PFSK-1 (cell line): ENCODE measurements around the gene TNS4.

ENCODE experiments used
- FOXP2 ChIP-seq: optimal IDR thresholded peaks from 2 replicates; pipeline ENCODE3; 2011; ENCODE audit warnings: borderline replicate concordance, control low read depth, inconsistent platforms; ENCODE audit not compliant: insufficient read depth; ENCODE audit errors: extremely low read length, extremely low read depth
- POLR2AphosphoS5 ChIP-seq: IDR thresholded peaks from 2 replicates; pipeline ENCODE4 v1.6.1; 2012; ENCODE audit warnings: low read depth, mild to moderate bottlenecking, control low read depth, low read length, moderate library complexity
- SIN3A ChIP-seq: IDR thresholded peaks from 2 replicates; pipeline ENCODE4 v1.6.1; 2012; ENCODE audit warnings: mild to moderate bottlenecking, low read length, moderate library complexity, borderline replicate concordance; ENCODE audit not compliant: insufficient read depth
- TAF1 ChIP-seq: IDR thresholded peaks from 2 replicates; pipeline ENCODE4 v1.6.1; 2012; ENCODE audit warnings: low read length, control low read depth, borderline replicate concordance; ENCODE audit not compliant: insufficient read depth
- TF ChIP-seq, protein P1 (sequence below), 2 experiments: IDR thresholded peaks; 2 replicates each; pipeline versions ENCODE4 v1.6.1 to v1.8.0; 2011 to 2012; ENCODE audit warnings: low read depth in 2 of 2, low read length in 2 of 2, control low read depth in 1 of 2, inconsistent platforms in 1 of 2, mild to moderate bottlenecking in 1 of 2, moderate library complexity in 1 of 2; ENCODE audit not compliant: insufficient read depth in 1 of 2

TNS4 gene

GRCh38 chr17:40479754-40480480 lies 21.5 kb downstream of the TNS4 start:
- TF ChIP-seq, protein P1, sequence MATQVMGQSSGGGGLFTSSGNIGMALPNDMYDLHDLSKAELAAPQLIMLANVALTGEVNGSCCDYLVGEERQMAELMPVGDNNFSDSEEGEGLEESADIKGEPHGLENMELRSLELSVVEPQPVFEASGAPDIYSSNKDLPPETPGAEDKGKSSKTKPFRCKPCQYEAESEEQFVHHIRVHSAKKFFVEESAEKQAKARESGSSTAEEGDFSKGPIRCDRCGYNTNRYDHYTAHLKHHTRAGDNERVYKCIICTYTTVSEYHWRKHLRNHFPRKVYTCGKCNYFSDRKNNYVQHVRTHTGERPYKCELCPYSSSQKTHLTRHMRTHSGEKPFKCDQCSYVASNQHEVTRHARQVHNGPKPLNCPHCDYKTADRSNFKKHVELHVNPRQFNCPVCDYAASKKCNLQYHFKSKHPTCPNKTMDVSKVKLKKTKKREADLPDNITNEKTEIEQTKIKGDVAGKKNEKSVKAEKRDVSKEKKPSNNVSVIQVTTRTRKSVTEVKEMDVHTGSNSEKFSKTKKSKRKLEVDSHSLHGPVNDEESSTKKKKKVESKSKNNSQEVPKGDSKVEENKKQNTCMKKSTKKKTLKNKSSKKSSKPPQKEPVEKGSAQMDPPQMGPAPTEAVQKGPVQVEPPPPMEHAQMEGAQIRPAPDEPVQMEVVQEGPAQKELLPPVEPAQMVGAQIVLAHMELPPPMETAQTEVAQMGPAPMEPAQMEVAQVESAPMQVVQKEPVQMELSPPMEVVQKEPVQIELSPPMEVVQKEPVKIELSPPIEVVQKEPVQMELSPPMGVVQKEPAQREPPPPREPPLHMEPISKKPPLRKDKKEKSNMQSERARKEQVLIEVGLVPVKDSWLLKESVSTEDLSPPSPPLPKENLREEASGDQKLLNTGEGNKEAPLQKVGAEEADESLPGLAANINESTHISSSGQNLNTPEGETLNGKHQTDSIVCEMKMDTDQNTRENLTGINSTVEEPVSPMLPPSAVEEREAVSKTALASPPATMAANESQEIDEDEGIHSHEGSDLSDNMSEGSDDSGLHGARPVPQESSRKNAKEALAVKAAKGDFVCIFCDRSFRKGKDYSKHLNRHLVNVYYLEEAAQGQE (IDR thresholded peaks at IDR 0.05; ENCODE audit: insufficient read depth in 1 of 2, low read depth in 2 of 2, low read length in 2 of 2) = no peak
- TF ChIP-seq FOXP2 (no peak), SIN3A (no peak), POLR2AphosphoS5 (no peak), TAF1 (no peak)

DNA sequence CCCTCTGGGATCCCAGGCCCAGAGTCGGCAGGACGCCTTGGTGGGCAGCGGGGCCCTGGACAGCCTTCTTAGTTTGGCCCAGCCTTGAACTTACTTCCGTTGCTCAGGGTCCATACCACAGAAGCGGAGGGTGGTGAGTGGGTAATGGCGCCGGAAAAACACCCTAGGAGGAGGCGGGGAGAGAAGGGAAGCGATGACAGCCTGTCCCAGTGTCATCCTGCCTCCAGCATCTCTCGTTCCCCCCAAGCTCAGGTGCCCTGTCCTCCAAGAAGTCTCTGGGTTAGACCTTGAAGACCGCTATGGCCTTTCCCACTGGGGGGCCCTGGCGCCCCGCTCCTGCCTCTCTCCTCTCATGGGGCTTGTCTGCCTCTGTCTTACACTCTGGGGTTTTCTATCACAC lies 22.9 kb downstream of the TNS4 start:
- no peak for TF ChIP-seq TAF1
- no peak for TF ChIP-seq FOXP2
- no peak for TF ChIP-seq SIN3A
- TF ChIP-seq POLR2AphosphoS5 = no peak
- TF ChIP-seq, protein P1 (IDR thresholded peaks at IDR 0.05; ENCODE audit: insufficient read depth in 1 of 2, low read depth in 2 of 2, low read length in 2 of 2) = no peak

DNA sequence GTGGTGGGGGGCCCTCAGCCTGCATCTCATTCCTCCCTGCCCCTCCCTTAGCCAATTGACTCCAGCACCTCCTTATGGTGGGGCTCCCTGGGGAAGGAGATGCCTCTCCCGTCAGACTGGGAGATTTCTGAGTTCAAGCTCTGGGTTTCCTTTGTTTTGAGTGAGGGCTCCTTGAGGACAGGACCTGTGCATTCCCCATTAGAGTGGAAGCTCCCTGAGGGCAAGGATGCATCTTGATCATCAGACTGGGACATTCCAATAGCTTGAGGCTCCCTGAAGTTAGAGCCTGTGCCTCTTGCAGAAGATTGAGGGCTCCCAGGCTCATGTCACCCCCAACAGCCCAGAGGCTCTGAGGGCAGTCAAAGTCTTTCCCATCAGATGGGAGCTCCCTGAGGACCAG lies 23.6 kb downstream of the TNS4 start:
- TF ChIP-seq POLR2AphosphoS5 (no peak), SIN3A (no peak), FOXP2 (no peak), TAF1 (no peak)
- TF ChIP-seq, protein P1 (IDR thresholded peaks at IDR 0.05; ENCODE audit: insufficient read depth in 1 of 2, low read depth in 2 of 2, low read length in 2 of 2) = no peak

- TF ChIP-seq POLR2AphosphoS5 = no peak
- no peak for TF ChIP-seq SIN3A
- no peak for TF ChIP-seq FOXP2
- TF ChIP-seq, protein P1 (IDR thresholded peaks at IDR 0.05; ENCODE audit: insufficient read depth in 1 of 2, low read depth in 2 of 2, low read length in 2 of 2) = no peak
- no peak for TF ChIP-seq TAF1
Observed at GRCh38 chr17:40475234-40475908, 26.1 kb downstream of the TNS4 start.
